Endothelial cell of umbilical vein (primary cell): ENCODE measurements around the gene PARD6G.

Experiments used
- EZH2 ChIP-seq: IDR thresholded peaks from 2 replicates; pipeline ENCODE4 v1.6.1; 2012; ENCODE audit warnings: borderline replicate concordance, low read depth, mild to moderate bottlenecking, moderate library complexity, low read length, inconsistent platforms; ENCODE audit not compliant: severe bottlenecking
- JUN ChIP-seq: IDR thresholded peaks from 2 replicates; pipeline ENCODE4 v1.6.1; 2011; ENCODE audit warnings: borderline replicate concordance, low read depth; ENCODE audit not compliant: insufficient read length, insufficient read depth
- POLR2A ChIP-seq: IDR thresholded peaks from 2 replicates; pipeline ENCODE4 v1.6.1; 2012; ENCODE audit warnings: low read depth, mild to moderate bottlenecking, control low read depth, low read length
- POLR2AphosphoS5 ChIP-seq: IDR thresholded peaks from 2 replicates; pipeline ENCODE4 v1.6.1; 2012; ENCODE audit warnings: low read depth, mild to moderate bottlenecking, control low read depth, low read length, moderate library complexity; ENCODE audit not compliant: insufficient read depth
- TF ChIP-seq, protein P1 (sequence below), 2 donors: IDR thresholded peaks; 1 replicate in 1 of 2; 2 replicates in 1 of 2; pipeline ENCODE4 v1.5.1; 2011; ENCODE audit warnings: low read length in 2 of 2, mild to moderate bottlenecking in 2 of 2, moderate library complexity in 2 of 2, control low read depth in 1 of 2, inconsistent platforms in 1 of 2, low read depth in 1 of 2; ENCODE audit not compliant: insufficient read depth in 1 of 2; ENCODE audit errors: extremely low read depth in 1 of 2
- TF ChIP-seq, protein P2 (sequence below): IDR thresholded peaks from 2 replicates; pipeline ENCODE4 v1.6.1; 2011; ENCODE audit not compliant: insufficient read depth, insufficient read length

DNA sequence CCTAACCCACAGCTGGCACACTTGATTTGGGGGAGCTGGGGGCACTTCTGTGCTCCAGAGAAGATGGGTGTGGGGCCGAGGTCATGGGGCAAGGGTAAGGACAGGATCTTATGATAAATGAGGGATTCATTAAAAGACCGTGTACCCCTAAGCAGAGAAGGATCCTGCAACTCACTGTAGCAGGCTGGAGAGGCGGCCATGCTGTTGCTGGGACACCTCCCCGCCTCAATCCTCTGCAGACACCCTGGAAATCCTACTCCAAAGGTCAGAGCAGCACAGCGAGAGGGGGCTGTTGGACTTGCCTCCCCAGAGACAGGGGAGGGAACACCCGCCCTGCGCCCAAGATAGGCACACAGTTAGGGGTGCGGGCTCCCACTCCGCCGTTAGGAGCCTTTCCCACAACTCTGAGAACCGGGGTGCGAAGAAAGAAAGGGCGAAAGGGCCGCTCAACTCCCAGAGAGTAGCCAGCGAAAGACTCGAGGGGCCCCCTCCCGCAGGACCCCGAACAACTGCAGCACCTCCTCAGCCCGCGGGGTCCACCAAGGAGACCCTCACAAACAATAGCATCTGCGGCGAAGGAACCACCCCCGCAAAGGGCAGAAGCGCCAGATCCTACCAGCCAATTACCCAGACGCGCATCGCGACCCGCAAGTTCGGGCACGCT, 1.4 kb downstream of the PARD6G start:
- TF ChIP-seq JUN (no peak), POLR2A (no peak), EZH2 (no peak), POLR2AphosphoS5 (no peak)
- TF ChIP-seq, protein P1, sequence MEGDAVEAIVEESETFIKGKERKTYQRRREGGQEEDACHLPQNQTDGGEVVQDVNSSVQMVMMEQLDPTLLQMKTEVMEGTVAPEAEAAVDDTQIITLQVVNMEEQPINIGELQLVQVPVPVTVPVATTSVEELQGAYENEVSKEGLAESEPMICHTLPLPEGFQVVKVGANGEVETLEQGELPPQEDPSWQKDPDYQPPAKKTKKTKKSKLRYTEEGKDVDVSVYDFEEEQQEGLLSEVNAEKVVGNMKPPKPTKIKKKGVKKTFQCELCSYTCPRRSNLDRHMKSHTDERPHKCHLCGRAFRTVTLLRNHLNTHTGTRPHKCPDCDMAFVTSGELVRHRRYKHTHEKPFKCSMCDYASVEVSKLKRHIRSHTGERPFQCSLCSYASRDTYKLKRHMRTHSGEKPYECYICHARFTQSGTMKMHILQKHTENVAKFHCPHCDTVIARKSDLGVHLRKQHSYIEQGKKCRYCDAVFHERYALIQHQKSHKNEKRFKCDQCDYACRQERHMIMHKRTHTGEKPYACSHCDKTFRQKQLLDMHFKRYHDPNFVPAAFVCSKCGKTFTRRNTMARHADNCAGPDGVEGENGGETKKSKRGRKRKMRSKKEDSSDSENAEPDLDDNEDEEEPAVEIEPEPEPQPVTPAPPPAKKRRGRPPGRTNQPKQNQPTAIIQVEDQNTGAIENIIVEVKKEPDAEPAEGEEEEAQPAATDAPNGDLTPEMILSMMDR (IDR thresholded peaks at IDR 0.05; ENCODE audit: extremely low read depth in 1 of 2, insufficient read depth in 1 of 2, low read depth in 1 of 2, low read length in 2 of 2) = no peak
- TF ChIP-seq, protein P2, sequence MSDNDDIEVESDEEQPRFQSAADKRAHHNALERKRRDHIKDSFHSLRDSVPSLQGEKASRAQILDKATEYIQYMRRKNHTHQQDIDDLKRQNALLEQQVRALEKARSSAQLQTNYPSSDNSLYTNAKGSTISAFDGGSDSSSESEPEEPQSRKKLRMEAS = no peak
